HCT116 (cell line): ENCODE data around the gene MSL1.

Source experiments
- CTCF ChIP-seq, 3 experiments: fragments of 200-600 bp in 1 of 3; sonication (generic) in 1 of 3; IDR thresholded peaks in 2 of 3; conservative IDR thresholded peaks in 1 of 3; 2 replicates each; pipeline ENCODE4 v1.5.1; 2012 to 2017; ENCODE audit warnings: low read depth in 2 of 3, low read length in 2 of 3, antibody characterized with exemption in 1 of 3, borderline replicate concordance in 1 of 3, control low read depth in 1 of 3, mild to moderate bottlenecking in 1 of 3, mixed read lengths in 1 of 3, mixed run types in 1 of 3, moderate library complexity in 1 of 3; ENCODE audit not compliant: insufficient read depth in 1 of 3
- MAX ChIP-seq: IDR thresholded peaks from 2 replicates; pipeline ENCODE4 v1.6.1; 2012
- SRF ChIP-seq: IDR thresholded peaks from 2 replicates; pipeline ENCODE4 v1.6.1; 2012; ENCODE audit warnings: low read depth

- no peak for TF ChIP-seq MAX
- no peak for TF ChIP-seq CTCF (IDR thresholded peaks at IDR 0.05 in 2 of 3, conservative IDR thresholded peaks at IDR 0.05 in 1 of 3; ENCODE audit: borderline replicate concordance in 1 of 3, insufficient read depth in 1 of 3, low read depth in 2 of 3, low read length in 2 of 3)
- no peak for TF ChIP-seq SRF
These were observed 28.7 kb upstream of the MSL1 start for GRCh38 chr17:40093005-40093579.
